HG02884 (cell line): Measurements from ENCODE around the gene CSRP1.

ENCODE experiments used
- ATAC-seq: cut with Tn5 transposase; IDR thresholded peaks from one replicate; pipeline ENCODE4 v1.9.1; 2021; ENCODE audit warnings: mild to moderate bottlenecking, moderate library complexity; ENCODE audit not compliant: unreplicated experiment

Gene CSRP1

GRCh38 chr1:201457508-201457960 is 49.4 kb downstream of the CSRP1 start:
- no peak for ATAC-seq

GRCh38 chr1:201456499-201457309 is 50.2 kb downstream of the CSRP1 start:
- no peak for ATAC-seq

GRCh38 chr1:201455098-201455497 is 51.8 kb downstream of the CSRP1 start:
- no peak for ATAC-seq

- no peak for ATAC-seq
These were observed 52.3 kb downstream of the CSRP1 start for GRCh38 chr1:201454608-201455007.

- no peak for ATAC-seq
These were observed 54.1 kb downstream of the CSRP1 start for GRCh38 chr1:201452866-201453265.

- ATAC-seq: no peak
These were observed 56.1 kb downstream of the CSRP1 start for GRCh38 chr1:201450721-201451291.

GRCh38 chr1:201448990-201449389 is 57.9 kb downstream of the CSRP1 start:
- no peak for ATAC-seq

- peak; percentile 79 for ATAC-seq
These were observed 58.7 kb downstream of the CSRP1 start for GRCh38 chr1:201447903-201448871.

GRCh38 chr1:201445310-201445709 is 61.6 kb downstream of the CSRP1 start:
- no peak for ATAC-seq

- ATAC-seq: no peak
These were observed 62.1 kb downstream of the CSRP1 start for GRCh38 chr1:201444792-201445191.

GRCh38 chr1:201443747-201444146 is 63.2 kb downstream of the CSRP1 start:
- no peak for ATAC-seq

GRCh38 chr1:201436969-201437368 is 70.0 kb downstream of the CSRP1 start:
- ATAC-seq: no peak

GRCh38 chr1:201436393-201436792 is 70.5 kb downstream of the CSRP1 start:
- no peak for ATAC-seq

GRCh38 chr1:201434266-201434665 is 72.7 kb downstream of the CSRP1 start:
- ATAC-seq: no peak

GRCh38 chr1:201433609-201434008 is 73.3 kb downstream of the CSRP1 start:
- no peak for ATAC-seq
